Osteoblast (primary cell): Measurements from ENCODE around the gene CBLIF. TPM values are rescaled to one million over a fixed set of nuclear protein-coding genes. Genes with fewer than 3 reads are reported as not detected.

Experiments used
- DNase-seq: peaks from one replicate; pipeline ENCODE4 v3.0.0; 2011; ENCODE audit warnings: low spot score, mixed read lengths; ENCODE audit not compliant: insufficient read length; ENCODE audit errors: missing footprints
- H2AFZ ChIP-seq: 2 replicates; pipeline ENCODE4 v1.6.0; 2011; ENCODE audit warnings: mild to moderate bottlenecking, low read length
- H3K27ac ChIP-seq: 2 replicates; pipeline ENCODE4 v1.5.1; 2011; ENCODE audit warnings: mild to moderate bottlenecking, low read depth, low read length, moderate library complexity
- H3K27me3 ChIP-seq: 2 replicates; pipeline ENCODE4 v1.6.0; 2012; ENCODE audit warnings: mild to moderate bottlenecking, control low read depth, inconsistent platforms, low read length, moderate library complexity; ENCODE audit not compliant: insufficient read depth
- H3K36me3 ChIP-seq: 2 replicates; pipeline ENCODE4 v1.5.1; 2011; ENCODE audit warnings: mild to moderate bottlenecking, low read length, control low read depth, moderate library complexity; ENCODE audit not compliant: insufficient read depth
- H3K4me1 ChIP-seq: 2 replicates; pipeline ENCODE4 v1.5.1; 2011; ENCODE audit warnings: mild to moderate bottlenecking, low read length, control low read depth, moderate library complexity; ENCODE audit not compliant: insufficient read depth
- H3K4me2 ChIP-seq: 2 replicates; pipeline ENCODE4 v1.6.0; 2011; ENCODE audit warnings: mild to moderate bottlenecking, low read length; ENCODE audit not compliant: insufficient read depth
- H3K4me3 ChIP-seq: fragments of 200-600 bp; sonication (generic); 3 replicates; pipeline ENCODE4 v1.5.1; 2012; ENCODE audit warnings: mild to moderate bottlenecking, low read length, inconsistent platforms; ENCODE audit not compliant: insufficient read depth
- H3K79me2 ChIP-seq: 2 replicates; pipeline ENCODE4 v1.6.0; 2012; ENCODE audit warnings: mild to moderate bottlenecking, low read length, control low read depth, inconsistent platforms; ENCODE audit not compliant: insufficient read depth
- H3K9me3 ChIP-seq: 2 replicates; pipeline ENCODE4 v1.5.1; 2011; ENCODE audit warnings: low read depth, low read length, control low read depth
- H4K20me1 ChIP-seq: 2 replicates; pipeline ENCODE4 v1.6.0; 2012; ENCODE audit warnings: mild to moderate bottlenecking, low read length, control low read depth; ENCODE audit not compliant: insufficient read depth
- CTCF ChIP-seq: IDR thresholded peaks from 2 replicates; pipeline ENCODE4 v1.5.1; 2011; ENCODE audit warnings: mild to moderate bottlenecking, low read depth, low read length, moderate library complexity; ENCODE audit errors: extremely low read depth
- total RNA-seq: library from RNA; depleted of rRNA; stranded (reverse); fragments of >200 nt; gene quantifications from 2 replicates; pipeline ENCODE4 v1.2.3, GENCODE V29; 2012

The CBLIF gene
- total RNA-seq, 1 donor = not detected

GRCh38 chr11:59802639-59803176 is 42.6 kb downstream of the CBLIF start:
- peaks cover 34% of the 10 kb centered on the region for H3K36me3 ChIP-seq
- no peaks in the 10 kb centered on the region for H4K20me1 ChIP-seq
- H3K79me2 ChIP-seq = no peaks in the 10 kb centered on the region
- peak; percentile 72 for TF ChIP-seq CTCF
- no peaks in the 10 kb centered on the region for H3K27me3 ChIP-seq
- peaks cover 6% of the 10 kb centered on the region for H3K4me1 ChIP-seq
- no peak overlapping the region for H3K27ac ChIP-seq
- H2AFZ ChIP-seq = no peak overlapping the region
- H3K4me2 ChIP-seq = peak overlapping the region; percentile 25
- no peaks in the 10 kb centered on the region for H3K9me3 ChIP-seq
- no peak for DNase-seq
- H3K4me3 ChIP-seq = no peak overlapping the region

GRCh38 chr11:59801981-59802638 is 43.2 kb downstream of the CBLIF start:
- TF ChIP-seq CTCF = no peak

GRCh38 chr11:59801160-59801706 is 44.1 kb downstream of the CBLIF start:
- H3K4me2 ChIP-seq = no peak overlapping the region
- no peak overlapping the region for H3K27ac ChIP-seq
- TF ChIP-seq CTCF = no peak
- no peak for DNase-seq
- H2AFZ ChIP-seq = no peak overlapping the region
- H3K9me3 ChIP-seq = no peaks in the 10 kb centered on the region
- H4K20me1 ChIP-seq = no peaks in the 10 kb centered on the region
- no peaks in the 10 kb centered on the region for H3K27me3 ChIP-seq
- peaks cover 6% of the 10 kb centered on the region for H3K4me1 ChIP-seq
- peaks cover 22% of the 10 kb centered on the region for H3K36me3 ChIP-seq
- no peaks in the 10 kb centered on the region for H3K79me2 ChIP-seq
- no peak overlapping the region for H3K4me3 ChIP-seq

More at GRCh38 chr11:59801981-59802638, 43.2 kb downstream of the CBLIF start:
- no peaks in the 10 kb centered on the region for H3K79me2 ChIP-seq
- H2AFZ ChIP-seq = no peak overlapping the region
- no peak overlapping the region for H3K4me3 ChIP-seq
- H3K27me3 ChIP-seq = no peaks in the 10 kb centered on the region
- DNase-seq = peak; percentile 65
- no peaks in the 10 kb centered on the region for H3K9me3 ChIP-seq
- H3K4me2 ChIP-seq = peak overlapping the region; percentile 25
- H3K36me3 ChIP-seq = peaks cover 31% of the 10 kb centered on the region
- peaks cover 6% of the 10 kb centered on the region for H3K4me1 ChIP-seq
- no peak overlapping the region for H3K27ac ChIP-seq
- H4K20me1 ChIP-seq = no peaks in the 10 kb centered on the region

- Histone ChIP-seq H3K27me3 (no peaks in the 10 kb centered on the region), H4K20me1 (no peaks in the 10 kb centered on the region), H3K36me3 (peaks cover 15% of the 10 kb centered on the region), H3K4me1 (peaks cover 6% of the 10 kb centered on the region), H3K79me2 (no peaks in the 10 kb centered on the region), H3K27ac (no peak overlapping the region), H2AFZ (no peak overlapping the region), H3K9me3 (no peaks in the 10 kb centered on the region), H3K4me3 (no peak overlapping the region), H3K4me2 (no peak overlapping the region)
- DNase-seq = no peak
- TF ChIP-seq CTCF = no peak
These were observed 44.8 kb downstream of the CBLIF start for GRCh38 chr11:59800390-59801025.
